GM18499 (cell line): Measurements from ENCODE around the gene UBE3C.
A peak's percentile ranks its signal among the peaks of the same experiment; 100 is the strongest.
"Not testable (repeated sequence)": the region's sequence is repeated elsewhere in the genome, so short reads cannot be mapped to it uniquely, and the experiment has no call there.

Experiments used
- ATAC-seq: cut with Tn5 transposase; IDR thresholded peaks from one replicate; pipeline ENCODE4 v1.9.1; 2021; ENCODE audit warnings: moderate number of reproducible peaks; ENCODE audit not compliant: insufficient read depth, unreplicated experiment

The UBE3C gene

GRCh38 chr7:157129200-157129599 lies 9.5 kb upstream of the UBE3C start:
- ATAC-seq = no peak

- no peak for ATAC-seq
These were observed 8.7 kb upstream of the UBE3C start for GRCh38 chr7:157129907-157130460.

- not testable (repeated sequence) for ATAC-seq
These were observed 7.9 kb upstream of the UBE3C start for GRCh38 chr7:157130849-157131248.

- ATAC-seq = no peak
These were observed 5.9 kb upstream of the UBE3C start for GRCh38 chr7:157132796-157133195.

- no peak for ATAC-seq
These were observed 5.4 kb upstream of the UBE3C start for GRCh38 chr7:157133304-157133703.

GRCh38 chr7:157136372-157136771 lies 2.4 kb upstream of the UBE3C start:
- ATAC-seq = no peak

- ATAC-seq = peak; percentile 59
These were observed 664 bp upstream of the UBE3C start for GRCh38 chr7:157138101-157138423.

GRCh38 chr7:157139111-157139809 lies 534 bp downstream of the UBE3C start:
- ATAC-seq = peak; percentile 24

GRCh38 chr7:157139810-157140510 lies 1.2 kb downstream of the UBE3C start:
- no peak for ATAC-seq

- ATAC-seq = no peak
These were observed 1.8 kb downstream of the UBE3C start for GRCh38 chr7:157140511-157140905.

GRCh38 chr7:157141525-157142060 lies 2.9 kb downstream of the UBE3C start:
- ATAC-seq = no peak

GRCh38 chr7:157143788-157144187 lies 5.1 kb downstream of the UBE3C start:
- no peak for ATAC-seq

- no peak for ATAC-seq
These were observed 10.6 kb downstream of the UBE3C start for GRCh38 chr7:157149317-157149716.

GRCh38 chr7:157150882-157151281 lies 12.2 kb downstream of the UBE3C start:
- no peak for ATAC-seq

GRCh38 chr7:157151626-157152339 lies 13.1 kb downstream of the UBE3C start:
- no peak for ATAC-seq

- no peak for ATAC-seq
These were observed 13.7 kb downstream of the UBE3C start for GRCh38 chr7:157152391-157152937.

GRCh38 chr7:157153260-157153659 lies 14.5 kb downstream of the UBE3C start:
- ATAC-seq = no peak

GRCh38 chr7:157155959-157156358 lies 17.2 kb downstream of the UBE3C start:
- no peak for ATAC-seq

GRCh38 chr7:157158400-157158799 lies 19.7 kb downstream of the UBE3C start:
- no peak for ATAC-seq

GRCh38 chr7:157159537-157159936 lies 20.8 kb downstream of the UBE3C start:
- ATAC-seq = not testable (repeated sequence)

- ATAC-seq = no peak
These were observed 21.7 kb downstream of the UBE3C start for GRCh38 chr7:157160433-157160832.
